GM12865 (cell line): Measurements from ENCODE around the gene RAB19.
A peak's percentile ranks its signal among the peaks of the same experiment; 100 is the strongest.
"Not testable (repeated sequence)": the region's sequence is repeated elsewhere in the genome, so short reads cannot be mapped to it uniquely, and the experiment has no call there.

Source experiments
- DNase-seq: peaks from one replicate; pipeline ENCODE4 v3.0.0; 2010; ENCODE audit warnings: low read depth
- H3K4me3 ChIP-seq: 2 replicates; pipeline ENCODE4 v1.5.1; 2011; ENCODE audit warnings: mild to moderate bottlenecking, low read depth, low read length, control low read depth
- CTCF ChIP-seq: IDR thresholded peaks from 2 replicates; pipeline ENCODE4 v1.5.1; 2011; ENCODE audit warnings: low read length, control low read depth, low read depth, inconsistent platforms; ENCODE audit not compliant: insufficient read depth; ENCODE audit errors: missing control alignments

The RAB19 gene

GRCh38 chr7:140400381-140400780 is 3.5 kb upstream of the RAB19 start:
- no peak for TF ChIP-seq CTCF
- no peak overlapping the region for H3K4me3 ChIP-seq
- DNase-seq, result no peak

- no peak overlapping the region for H3K4me3 ChIP-seq
- TF ChIP-seq CTCF, result no peak
- DNase-seq, result no peak
These were observed 1.6 kb upstream of the RAB19 start for GRCh38 chr7:140402178-140402835.

GRCh38 chr7:140404565-140405065 is 757 bp downstream of the RAB19 start:
- H3K4me3 ChIP-seq, result no peak overlapping the region
- no peak for DNase-seq
- TF ChIP-seq CTCF, result no peak

GRCh38 chr7:140415361-140415760 is 11.5 kb downstream of the RAB19 start:
- no peak overlapping the region for H3K4me3 ChIP-seq
- no peak for TF ChIP-seq CTCF
- no peak for DNase-seq

GRCh38 chr7:140415816-140416215 is 12.0 kb downstream of the RAB19 start:
- not testable (repeated sequence) for DNase-seq, H3K4me3 ChIP-seq

GRCh38 chr7:140416560-140416959 is 12.7 kb downstream of the RAB19 start:
- no peak overlapping the region for H3K4me3 ChIP-seq
- DNase-seq, result no peak
- TF ChIP-seq CTCF, result no peak

GRCh38 chr7:140417456-140418155 is 13.7 kb downstream of the RAB19 start:
- TF ChIP-seq CTCF, result no peak
- H3K4me3 ChIP-seq, result no peak overlapping the region
- peak; percentile 9 for DNase-seq

- not testable (repeated sequence) for DNase-seq, H3K4me3 ChIP-seq
These were observed 14.3 kb downstream of the RAB19 start for GRCh38 chr7:140418156-140418472.
